Fibroblast of lung (primary cell): Measurements from ENCODE around the gene OPALIN. TPM values are rescaled to one million over a fixed set of nuclear protein-coding genes. Genes with fewer than 3 reads are reported as not detected.
A peak's percentile ranks its signal among the peaks of the same experiment; 100 is the strongest.

Source experiments
- DNase-seq, 2 donors: peaks; one replicate each; pipeline versions ENCODE4 v3.0.0 to v3.0.0-alpha.2; 2010; ENCODE audit warnings: low read depth in 2 of 2
- H2AFZ ChIP-seq: 2 replicates; pipeline ENCODE4 v1.5.1; 2012; ENCODE audit warnings: low read length, control low read depth, inconsistent platforms
- H3K27ac ChIP-seq: 2 replicates; pipeline ENCODE4 v1.5.1; 2011; ENCODE audit warnings: low read length, control low read depth; ENCODE audit not compliant: insufficient read depth
- H3K27me3 ChIP-seq: 2 replicates; pipeline ENCODE4 v1.5.1; 2011; ENCODE audit warnings: mild to moderate bottlenecking, low read length; ENCODE audit not compliant: control insufficient read depth, insufficient read depth
- H3K36me3 ChIP-seq: 2 replicates; pipeline ENCODE4 v1.5.1; 2011; ENCODE audit warnings: low read length; ENCODE audit not compliant: control insufficient read depth, insufficient read depth
- H3K4me1 ChIP-seq: 2 replicates; pipeline ENCODE4 v1.5.1; 2011; ENCODE audit warnings: low read length; ENCODE audit not compliant: control insufficient read depth, insufficient read depth; ENCODE audit errors: extremely low read depth
- H3K4me2 ChIP-seq: 2 replicates; pipeline ENCODE4 v1.5.1; 2011; ENCODE audit warnings: low read length, control low read depth; ENCODE audit not compliant: insufficient read depth; ENCODE audit errors: extremely low read depth
- H3K4me3 ChIP-seq, 4 experiments: fragments of 200-600 bp in 1 of 4; sonication (generic) in 1 of 4; replicated peaks in 1 of 4; 2 replicates each; pipeline ENCODE4 v1.5.1; 2011 to 2016; ENCODE audit warnings: low read length in 4 of 4, low read depth in 3 of 4, mild to moderate bottlenecking in 3 of 4, control low read depth in 2 of 4, inconsistent platforms in 1 of 4, mixed read lengths in 1 of 4; ENCODE audit not compliant: insufficient read depth in 1 of 4; ENCODE audit errors: control extremely low read depth in 1 of 4
- H3K79me2 ChIP-seq: 2 replicates; pipeline ENCODE4 v1.5.1; 2012; ENCODE audit warnings: mild to moderate bottlenecking, low read length, inconsistent platforms; ENCODE audit not compliant: control insufficient read depth, insufficient read depth
- H3K9ac ChIP-seq: 2 replicates; pipeline ENCODE4 v1.5.1; 2011; ENCODE audit warnings: mild to moderate bottlenecking, low read length, control low read depth; ENCODE audit not compliant: insufficient read depth
- H3K9me3 ChIP-seq: 2 replicates; pipeline ENCODE4 v1.5.1; 2012; ENCODE audit warnings: low read depth, low read length; ENCODE audit not compliant: control insufficient read depth, insufficient read depth
- H4K20me1 ChIP-seq: 2 replicates; pipeline ENCODE4 v1.5.1; 2011; ENCODE audit warnings: low read length; ENCODE audit not compliant: control insufficient read depth, insufficient read depth; ENCODE audit errors: extremely low read depth
- CTCF ChIP-seq, 2 donors: IDR thresholded peaks in 1 of 2; conservative IDR thresholded peaks in 1 of 2; 1 replicate in 1 of 2; 2 replicates in 1 of 2; pipeline ENCODE4 v1.5.1; 2011 to 2012; ENCODE audit warnings: low read length in 2 of 2, control low read depth in 1 of 2, inconsistent platforms in 1 of 2, low read depth in 1 of 2, mild to moderate bottlenecking in 1 of 2
- EZH2 ChIP-seq: IDR thresholded peaks from 2 replicates; pipeline ENCODE4 v1.5.1; 2012; ENCODE audit warnings: low read length, control low read depth, mild to moderate bottlenecking; ENCODE audit errors: missing control alignments
- polyA plus RNA-seq, 2 donors: library from polyadenylated mRNA; depleted of rRNA in 1 of 2; stranded (reverse) in 1 of 2; unstranded in 1 of 2; fragments of >200 nt; gene quantifications; 2 replicates each; pipeline ENCODE4 v1.2.1, GENCODE V29; 2011 to 2012; ENCODE audit warnings: missing spikeins in 1 of 2
- total RNA-seq: library from RNA; depleted of rRNA; stranded (reverse); fragments of >200 nt; gene quantifications from 2 replicates; pipeline ENCODE4 v1.2.1, GENCODE V29; 2014

The OPALIN gene
- total and polyA plus RNA-seq, 2 donors (not counting 1 experiment from before 2014, with no cell fraction given): not detected

- Histone ChIP-seq H4K20me1 (no peaks in the 10 kb centered on the region), H3K36me3 (no peaks in the 10 kb centered on the region), H2AFZ (no peak overlapping the region), H3K27ac (no peak overlapping the region), H3K9ac (no peak overlapping the region), H3K79me2 (no peaks in the 10 kb centered on the region), H3K27me3 (no peaks in the 10 kb centered on the region), H3K4me3 (no peak overlapping the region), H3K9me3 (no peaks in the 10 kb centered on the region), H3K4me2 (peak overlapping the region; percentile 51), H3K4me1 (no peaks in the 10 kb centered on the region)
- TF ChIP-seq CTCF (conservative IDR thresholded peaks at IDR 0.05 in 1 of 2, IDR thresholded peaks at IDR 0.05 in 1 of 2; ENCODE audit: low read depth in 1 of 2, low read length in 2 of 2): no peak
- no peak for TF ChIP-seq EZH2
- DNase-seq: no peak
Measured at GRCh38 chr10:96299383-96299782, 59.4 kb downstream of the OPALIN start.

- no peak overlapping the region for H3K4me3 ChIP-seq
- H3K9me3 ChIP-seq: no peaks in the 10 kb centered on the region
- H4K20me1 ChIP-seq: no peaks in the 10 kb centered on the region
- DNase-seq: no peak
- H3K4me2 ChIP-seq: no peak overlapping the region
- no peaks in the 10 kb centered on the region for H3K79me2 ChIP-seq
- no peaks in the 10 kb centered on the region for H3K27me3 ChIP-seq
- H3K9ac ChIP-seq: no peak overlapping the region
- H3K36me3 ChIP-seq: no peaks in the 10 kb centered on the region
- H3K27ac ChIP-seq: no peak overlapping the region
- H3K4me1 ChIP-seq: no peaks in the 10 kb centered on the region
- no peak overlapping the region for H2AFZ ChIP-seq
- TF ChIP-seq CTCF (conservative IDR thresholded peaks at IDR 0.05 in 1 of 2, IDR thresholded peaks at IDR 0.05 in 1 of 2; ENCODE audit: low read depth in 1 of 2, low read length in 2 of 2): no peak
Measured at GRCh38 chr10:96298362-96298761, 60.4 kb downstream of the OPALIN start.

GRCh38 chr10:96297486-96297885, 61.3 kb downstream of the OPALIN start:
- Histone ChIP-seq H3K27me3 (no peaks in the 10 kb centered on the region), H3K36me3 (no peaks in the 10 kb centered on the region), H4K20me1 (no peaks in the 10 kb centered on the region), H3K79me2 (no peaks in the 10 kb centered on the region), H2AFZ (no peak overlapping the region), H3K4me3 (no peak overlapping the region), H3K4me1 (no peaks in the 10 kb centered on the region), H3K9ac (no peak overlapping the region), H3K9me3 (no peaks in the 10 kb centered on the region), H3K27ac (no peak overlapping the region), H3K4me2 (no peak overlapping the region)
- no peak for TF ChIP-seq CTCF (conservative IDR thresholded peaks at IDR 0.05 in 1 of 2, IDR thresholded peaks at IDR 0.05 in 1 of 2; ENCODE audit: low read depth in 1 of 2, low read length in 2 of 2)
- no peak for TF ChIP-seq EZH2
- no peak for DNase-seq
